ENCODE data around the gene DHRSX. TPM values are rescaled to one million over a fixed set of nuclear protein-coding genes. Genes with fewer than 3 reads are reported as not detected.

The DHRSX gene
- total and polyA plus RNA-seq, 9 of the 15 experiments (the other 6 are each of a cell fraction or from before 2014, with no cell fraction given) = 0.59 to 11.0 (median 6.2) TPM

DNA sequence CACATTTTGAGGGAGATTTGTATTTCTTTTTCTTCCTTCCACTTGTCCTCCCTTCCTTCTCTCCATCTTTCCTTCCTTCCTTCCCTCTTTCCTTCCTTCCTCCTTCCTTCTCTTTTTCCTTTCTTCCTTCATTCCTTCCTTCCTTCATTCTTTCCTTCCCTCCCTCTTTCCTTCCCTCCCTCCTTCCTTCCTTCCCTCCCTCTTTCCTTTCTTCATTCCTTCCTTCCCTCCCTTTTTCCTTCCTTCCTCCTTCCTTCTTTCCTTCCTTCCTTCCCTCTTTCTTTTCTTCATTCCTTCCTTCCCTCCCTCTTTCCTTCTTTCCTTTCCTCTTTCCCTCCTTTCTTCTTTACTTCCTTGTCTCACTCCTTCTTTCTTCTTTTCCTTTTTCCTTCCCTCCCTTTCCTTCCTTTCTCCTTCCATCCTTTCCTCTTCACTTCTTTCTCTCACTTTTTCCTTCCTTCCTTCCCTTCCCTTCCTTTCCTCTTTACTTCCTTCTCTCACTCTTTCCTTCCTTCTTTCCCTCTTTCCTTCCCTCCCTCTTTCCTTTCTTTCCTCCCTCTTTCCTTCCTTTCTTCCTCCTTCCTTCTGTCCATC, 74.4 kb downstream of the DHRSX start:
- H2AFZ ChIP-seq (ENCODE audit: low read depth, low read length) = no peak overlapping the region
- H4K20me1 ChIP-seq (replicated peaks; ENCODE audit: control insufficient read depth, insufficient read depth, low read length) = no peaks in the 10 kb centered on the region
- no peaks in the 10 kb centered on the region; a peak in 1 of 5 replicates for H3K4me1 ChIP-seq (replicated peaks in 1 of 2; ENCODE audit: control insufficient read depth in 2 of 2, insufficient read depth in 2 of 2, low read length in 2 of 2)
- no peaks in the 10 kb centered on the region for H3K79me2 ChIP-seq (ENCODE audit: control insufficient read depth, insufficient read depth, low read length)
- H3K4me3 ChIP-seq = no peak overlapping the region
- ChIA-PET POLR2A (no interaction called here), CTCF (ENCODE audit: low intra/inter-chr PET ratio) (no interaction called here)
- BruUV-seq (replicated peaks) = no TSS peak
- in situ Hi-C loops (cut with MboI) = no loop called here
- no peak overlapping the region for H3K9ac ChIP-seq (ENCODE audit: insufficient read depth in 1 of 2, low read depth in 2 of 2, low read length in 2 of 2)
- TF ChIP-seq ZNF512 (tag; IDR thresholded peaks at IDR 0.05) = peak; percentile 90
- TF ChIP-seq MTA1 (IDR thresholded peaks at IDR 0.05; ENCODE audit: borderline replicate concordance) = 0 out of 2 replicates have a peak, but pooled peaks have one; percentile 28
- TF ChIP-seq, protein P1, sequence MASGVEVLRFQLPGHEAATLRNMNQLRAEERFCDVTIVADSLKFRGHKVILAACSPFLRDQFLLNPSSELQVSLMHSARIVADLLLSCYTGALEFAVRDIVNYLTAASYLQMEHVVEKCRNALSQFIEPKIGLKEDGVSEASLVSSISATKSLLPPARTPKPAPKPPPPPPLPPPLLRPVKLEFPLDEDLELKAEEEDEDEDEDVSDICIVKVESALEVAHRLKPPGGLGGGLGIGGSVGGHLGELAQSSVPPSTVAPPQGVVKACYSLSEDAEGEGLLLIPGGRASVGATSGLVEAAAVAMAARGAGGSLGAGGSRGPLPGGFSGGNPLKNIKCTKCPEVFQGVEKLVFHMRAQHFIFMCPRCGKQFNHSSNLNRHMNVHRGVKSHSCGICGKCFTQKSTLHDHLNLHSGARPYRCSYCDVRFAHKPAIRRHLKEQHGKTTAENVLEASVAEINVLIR (CRISPR knock-in tag; IDR thresholded peaks at IDR 0.05) = no peak
- 0 out of 2 replicates have a peak, but pooled peaks have one; percentile 5 for TF ChIP-seq OTX1 (CRISPR knock-in tag; IDR thresholded peaks at IDR 0.05)
- no peak overlapping the region for H3K27ac ChIP-seq (ENCODE audit: extremely low read depth, low read depth, low read length)
- H3K9me3 ChIP-seq (replicated peaks; ENCODE audit: control insufficient read depth, insufficient read depth, low read depth, low read length) = no peaks in the 10 kb centered on the region
- no peaks in the 10 kb centered on the region for H3K27me3 ChIP-seq (ENCODE audit: control insufficient read depth in 2 of 2, insufficient read depth in 2 of 2, low read length in 2 of 2)
- FAIRE-seq = no peak
- no peaks in the 10 kb centered on the region for H3K36me3 ChIP-seq (ENCODE audit: control insufficient read depth, insufficient read depth, low read length)
- DNase-seq (ENCODE audit: extremely low read depth in 1 of 4, low spot score in 3 of 4) = no peak
- no peak for ATAC-seq
- no peak overlapping the region for H3K4me2 ChIP-seq (ENCODE audit: insufficient read depth, low read length)
- intact Hi-C loops (cut with micrococcal nuclease) = no loop called here
- H3K9me1 ChIP-seq (ENCODE audit: control insufficient read depth, insufficient read depth, low read length) = no peaks in the 10 kb centered on the region
